Femur (tissue), 1 donor: ENCODE results near the gene ACKR4.

Experiments
- DNase-seq: peaks from one replicate; pipeline ENCODE4 v3.0.0-alpha.2; 2017

The ACKR4 gene

GRCh38 chr3:132643366-132643765 lies 46.3 kb downstream of the ACKR4 start:
- peak; percentile 24 for DNase-seq

DNA sequence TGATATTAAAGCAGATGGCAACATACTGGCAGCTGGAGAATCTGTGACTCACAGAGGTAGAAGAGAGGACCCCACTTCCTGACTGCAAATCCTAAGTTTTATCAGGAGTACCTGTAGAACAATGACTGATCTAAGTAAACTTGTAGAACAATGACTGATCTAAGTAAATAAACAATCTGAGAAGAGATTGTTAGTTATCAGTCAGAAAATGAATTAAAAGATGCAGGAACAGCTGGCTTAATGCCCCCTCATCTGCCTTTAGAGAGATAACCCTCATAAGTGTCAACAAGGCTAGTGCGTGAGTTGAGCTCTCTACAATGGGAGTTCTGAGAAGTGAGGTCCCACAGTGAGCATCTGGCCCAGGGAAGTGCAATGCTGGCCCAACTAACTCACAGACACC lies 48.0 kb downstream of the ACKR4 start:
- no peak for DNase-seq

- DNase-seq = no peak
These were observed 53.1 kb downstream of the ACKR4 start for GRCh38 chr3:132650153-132650552.
